Trophoblast cell (in vitro differentiated cells and primary cell): Measurements from ENCODE around the gene MESD.

Experiments used
- DNase-seq, 2 donors: peaks; one replicate each; pipeline ENCODE4 v3.0.0-alpha.2; 2016
- H2AFZ ChIP-seq: 2 replicates; pipeline ENCODE4 v1.6.1; 2013; ENCODE audit warnings: low read length, moderate library complexity, mild to moderate bottlenecking; ENCODE audit not compliant: insufficient read depth, poor library complexity
- H2AK5ac ChIP-seq: 2 replicates; pipeline ENCODE4 v1.6.1; 2013; ENCODE audit warnings: mild to moderate bottlenecking, low read length
- H2BK120ac ChIP-seq: 2 replicates; pipeline ENCODE4 v1.6.1; 2013; ENCODE audit warnings: low read length, mild to moderate bottlenecking, moderate library complexity; ENCODE audit not compliant: insufficient read depth, poor library complexity
- H2BK12ac ChIP-seq: 2 replicates; pipeline ENCODE4 v1.6.1; 2013; ENCODE audit warnings: mild to moderate bottlenecking, low read length, moderate library complexity
- H2BK5ac ChIP-seq: 2 replicates; pipeline ENCODE4 v1.6.1; 2013; ENCODE audit warnings: low read length, low read depth, moderate library complexity, mild to moderate bottlenecking; ENCODE audit not compliant: poor library complexity
- H3K14ac ChIP-seq: 2 replicates; pipeline ENCODE4 v1.6.1; 2013; ENCODE audit warnings: mild to moderate bottlenecking, low read length
- H3K18ac ChIP-seq: 2 replicates; pipeline ENCODE4 v1.6.1; 2013; ENCODE audit warnings: mild to moderate bottlenecking, low read length
- H3K23ac ChIP-seq: 2 replicates; pipeline ENCODE4 v1.6.1; 2013; ENCODE audit warnings: low read length
- H3K27ac ChIP-seq: 2 replicates; pipeline ENCODE4 v1.5.1; 2013; ENCODE audit warnings: low read depth, mild to moderate bottlenecking, inconsistent platforms, low read length, moderate library complexity
- H3K27me3 ChIP-seq: 2 replicates; pipeline ENCODE4 v1.6.1; 2013; ENCODE audit warnings: inconsistent platforms, mild to moderate bottlenecking, low read length, moderate library complexity; ENCODE audit not compliant: insufficient read depth
- H3K36me3 ChIP-seq, 2 experiments: 1 replicate in 1 of 2; 2 replicates in 1 of 2; pipeline ENCODE4 v1.6.1; 2013; ENCODE audit warnings: low read length in 2 of 2, mild to moderate bottlenecking in 2 of 2, moderate library complexity in 1 of 2; ENCODE audit not compliant: insufficient read depth in 2 of 2, control insufficient read depth in 1 of 2
- H3K4ac ChIP-seq: 2 replicates; pipeline ENCODE4 v1.6.1; 2013; ENCODE audit warnings: low read depth, mild to moderate bottlenecking, low read length, moderate library complexity
- H3K4me1 ChIP-seq, 2 experiments: 1 replicate in 1 of 2; 2 replicates in 1 of 2; pipeline ENCODE4 v1.6.1; 2013; ENCODE audit warnings: low read length in 2 of 2, mild to moderate bottlenecking in 2 of 2, moderate library complexity in 1 of 2; ENCODE audit not compliant: insufficient read depth in 2 of 2, control insufficient read depth in 1 of 2
- H3K4me2 ChIP-seq: 2 replicates; pipeline ENCODE4 v1.6.1; 2013; ENCODE audit warnings: inconsistent platforms, mild to moderate bottlenecking, low read length, moderate library complexity
- H3K4me3 ChIP-seq: 2 replicates; pipeline ENCODE4 v1.5.1; 2013; ENCODE audit warnings: mild to moderate bottlenecking, low read depth, low read length, inconsistent platforms
- H3K79me1 ChIP-seq: one replicate; pipeline ENCODE4 v1.6.1; 2013; ENCODE audit warnings: low read length
- H3K79me2 ChIP-seq: 2 replicates; pipeline ENCODE4 v1.6.1; 2013; ENCODE audit warnings: low read length, mild to moderate bottlenecking; ENCODE audit not compliant: control insufficient read depth, insufficient read depth, poor library complexity
- H3K9ac ChIP-seq: 2 replicates; pipeline ENCODE4 v1.6.1; 2013; ENCODE audit warnings: mild to moderate bottlenecking, low read length
- H3K9me3 ChIP-seq: 2 replicates; pipeline ENCODE4 v1.6.1; 2013; ENCODE audit warnings: low read depth, mild to moderate bottlenecking, control low read depth, inconsistent platforms, low read length; ENCODE audit not compliant: insufficient read depth
- H4K12ac ChIP-seq: 2 replicates; pipeline ENCODE4 v1.6.1; 2013; ENCODE audit warnings: low read depth, mild to moderate bottlenecking, low read length, moderate library complexity
- H4K8ac ChIP-seq: 2 replicates; pipeline ENCODE4 v1.6.1; 2013; ENCODE audit warnings: low read depth, mild to moderate bottlenecking, low read length, moderate library complexity
- H4K91ac ChIP-seq: one replicate; pipeline ENCODE4 v1.6.1; 2013; ENCODE audit warnings: low read depth, mild to moderate bottlenecking, low read length, moderate library complexity
- WGBS: extraction: QIAGEN DNeasy Blood & Tissue Kit; methylation state at CpG from one replicate; pipeline ENCODE4 v1.1.7; 2013; ENCODE audit warnings: missing lambda C conversion rate; ENCODE audit not compliant: insufficient read length, insufficient coverage; ENCODE audit errors: extremely low coverage; 5-methylcytosine and 5-hydroxymethylcytosine counted together

Gene MESD

GRCh38 chr15:80999623-81000036 is 10.0 kb upstream of the MESD start:
- Histone ChIP-seq H2BK120ac (no peak overlapping the region), H3K36me3 (peaks cover 7 to 11% of the 10 kb centered on the region in 2 experiments), H4K12ac (no peak overlapping the region), H2AK5ac (peak overlapping the region; percentile 70), H3K9ac (no peak overlapping the region), H3K4me3 (no peak overlapping the region), H3K79me1 (peaks cover 20% of the 10 kb centered on the region), H4K91ac (no peak overlapping the region), H3K4me2 (peak overlapping the region; percentile 64), H3K4me1 (peaks cover 12% of the 10 kb centered on the region in 2 experiments), H3K14ac (no peak overlapping the region), H3K18ac (no peak overlapping the region), H2BK5ac (no peak overlapping the region), H2AFZ (no peak overlapping the region), H3K27ac (no peak overlapping the region), H3K9me3 (peaks cover 7% of the 10 kb centered on the region), H2BK12ac (no peak overlapping the region), H3K4ac (no peak overlapping the region), H3K27me3 (no peaks in the 10 kb centered on the region), H4K8ac (no peak overlapping the region), H3K23ac (no peak overlapping the region), H3K79me2 (peaks cover 29% of the 10 kb centered on the region)
- peak in 1 of 2 donors; percentile 40 for DNase-seq
- no CpG with 5 or more reads among the region's 13 CpGs for WGBS

DNA sequence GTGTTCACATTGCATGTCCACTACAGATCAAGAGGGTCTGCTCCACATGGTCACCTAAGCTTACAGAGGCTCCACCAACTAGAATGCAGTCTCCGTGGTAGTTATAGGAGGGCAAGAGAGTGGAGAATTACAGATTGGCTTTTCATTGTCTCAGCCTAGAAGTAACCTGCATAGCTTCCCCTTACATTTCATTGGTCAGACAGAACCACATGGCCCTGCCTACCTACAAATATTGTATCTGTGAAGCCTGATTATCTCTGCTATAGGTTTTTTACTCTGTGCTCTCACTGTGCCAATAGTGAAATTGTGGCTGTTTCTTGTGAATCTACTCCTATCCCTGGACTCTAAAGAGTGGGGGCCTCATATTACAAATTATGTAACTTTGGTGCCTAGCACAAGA is 8.6 kb upstream of the MESD start:
- Histone ChIP-seq H4K12ac (no peak overlapping the region), H2BK5ac (no peak overlapping the region), H2BK12ac (no peak overlapping the region), H2BK120ac (no peak overlapping the region), H3K4ac (no peak overlapping the region), H3K4me2 (no peak overlapping the region), H3K9me3 (peaks cover 7% of the 10 kb centered on the region), H3K4me1 (peaks cover 10% of the 10 kb centered on the region in 2 experiments), H2AK5ac (no peak overlapping the region), H3K14ac (no peak overlapping the region), H3K9ac (no peak overlapping the region), H2AFZ (no peak overlapping the region), H3K18ac (no peak overlapping the region), H3K27me3 (no peaks in the 10 kb centered on the region), H3K36me3 (peaks cover 7 to 9% of the 10 kb centered on the region in 2 experiments), H4K91ac (no peak overlapping the region), H3K79me1 (peaks cover 20% of the 10 kb centered on the region), H3K27ac (no peak overlapping the region), H4K8ac (no peak overlapping the region), H3K23ac (no peak overlapping the region), H3K79me2 (peaks cover 28% of the 10 kb centered on the region), H3K4me3 (no peak overlapping the region)
- DNase-seq = no peak
- no CpG with 5 or more reads among the region's 1 CpG for WGBS

DNA sequence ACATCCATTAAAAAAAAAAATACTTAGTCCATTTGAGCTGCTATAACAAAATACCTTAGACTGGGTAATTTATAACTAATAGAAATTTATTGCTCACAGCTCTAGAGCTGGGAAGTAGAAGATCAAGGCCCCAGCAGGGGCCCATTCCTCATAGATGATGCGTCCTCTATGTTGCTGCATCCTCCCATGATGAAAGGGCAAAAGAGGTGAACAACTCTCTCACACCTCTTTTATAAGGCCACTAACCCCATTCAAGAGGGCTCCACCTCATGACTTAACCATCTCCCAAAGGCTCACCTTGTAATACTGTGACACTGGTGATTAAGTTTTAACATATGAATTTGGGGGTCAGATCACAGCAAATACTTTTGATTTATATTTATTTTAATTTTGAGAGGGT is 8.1 kb upstream of the MESD start:
- Histone ChIP-seq H3K36me3 (peaks cover 2 to 4% of the 10 kb centered on the region in 2 experiments), H2BK5ac (no peak overlapping the region), H3K4me1 (peaks cover 6% of the 10 kb centered on the region in 2 experiments), H3K9ac (no peak overlapping the region), H4K12ac (no peak overlapping the region), H3K79me1 (peaks cover 20% of the 10 kb centered on the region), H3K4ac (no peak overlapping the region), H4K91ac (no peak overlapping the region), H3K27me3 (no peaks in the 10 kb centered on the region), H3K4me3 (no peak overlapping the region), H3K23ac (no peak overlapping the region), H2AK5ac (no peak overlapping the region), H3K27ac (no peak overlapping the region), H4K8ac (no peak overlapping the region), H3K18ac (no peak overlapping the region), H2BK120ac (no peak overlapping the region), H3K4me2 (no peak overlapping the region), H2AFZ (no peak overlapping the region), H2BK12ac (no peak overlapping the region), H3K14ac (no peak overlapping the region), H3K9me3 (peaks cover 4% of the 10 kb centered on the region), H3K79me2 (peaks cover 24% of the 10 kb centered on the region)
- DNase-seq = no peak
- no CpG with 5 or more reads among the region's 1 CpG for WGBS

GRCh38 chr15:80996247-80996646 is 6.6 kb upstream of the MESD start:
- H3K4ac ChIP-seq = no peak overlapping the region
- peaks cover 11% of the 10 kb centered on the region for H3K79me1 ChIP-seq
- H4K91ac ChIP-seq = no peak overlapping the region
- H3K79me2 ChIP-seq = peaks cover 10% of the 10 kb centered on the region
- no peak overlapping the region for H3K9ac ChIP-seq
- no peak overlapping the region for H3K18ac ChIP-seq
- no peak overlapping the region for H3K23ac ChIP-seq
- no peak overlapping the region for H4K12ac ChIP-seq
- peak in 1 of 2 donors; percentile 55 for DNase-seq
- H3K9me3 ChIP-seq = peaks cover 2% of the 10 kb centered on the region
- no peak overlapping the region for H3K27ac ChIP-seq
- no peak overlapping the region for H3K4me2 ChIP-seq
- H3K4me1 ChIP-seq = no peaks in the 10 kb centered on the region
- no peak overlapping the region for H2BK5ac ChIP-seq
- no peak overlapping the region for H3K14ac ChIP-seq
- no CpG with 5 or more reads among the region's 1 CpG for WGBS
- no peaks in the 10 kb centered on the region for H3K36me3 ChIP-seq
- no peak overlapping the region for H3K4me3 ChIP-seq
- no peaks in the 10 kb centered on the region for H3K27me3 ChIP-seq
- H2AK5ac ChIP-seq = no peak overlapping the region
- no peak overlapping the region for H4K8ac ChIP-seq
- H2BK12ac ChIP-seq = no peak overlapping the region
- H2BK120ac ChIP-seq = no peak overlapping the region
- H2AFZ ChIP-seq = no peak overlapping the region
